K562 (cell line): ENCODE measurements around the gene ZC3H10. TPM values are rescaled to one million over a fixed set of nuclear protein-coding genes. Genes with fewer than 3 reads are reported as not detected.

Experiments used
- CBFA2T2 ChIP-seq: fragments of 450-650 bp; conservative IDR thresholded peaks from 2 replicates; pipeline ENCODE4 v1.6.1; 2017; ENCODE audit warnings: mild to moderate bottlenecking
- CHD7 ChIP-seq: fragments of 200-600 bp; sonication (generic); IDR thresholded peaks from one replicate; pipeline ENCODE4 v1.6.1; 2012; ENCODE audit warnings: mild to moderate bottlenecking, low read depth, low read length, inconsistent platforms
- FOXP1 ChIP-seq: sonication (generic); formaldehyde crosslinking; IDR thresholded peaks from 2 replicates; pipeline ENCODE4 v1.8.0; 2022; ENCODE audit warnings: mild to moderate bottlenecking, missing genetic modification reagents
- POLR2B ChIP-seq: fragments of 450-650 bp; IDR thresholded peaks from 2 replicates; pipeline ENCODE4 v1.6.1; 2018; ENCODE audit warnings: low read depth; ENCODE audit not compliant: partially characterized antibody
- RBBP5 ChIP-seq: fragments of 200-600 bp; sonication (generic); IDR thresholded peaks from 2 replicates; pipeline ENCODE4 v1.6.1; 2012; ENCODE audit warnings: borderline replicate concordance, mild to moderate bottlenecking, low read length, control low read depth, inconsistent platforms; ENCODE audit not compliant: insufficient read depth, poor library complexity, severe bottlenecking
- YBX1 ChIP-seq: fragments of 450-650 bp; IDR thresholded peaks from 2 replicates; pipeline ENCODE4 v1.7.1; 2016; ENCODE audit warnings: mild to moderate bottlenecking
- ZFP91 ChIP-seq: sonication (generic); formaldehyde crosslinking; IDR thresholded peaks from 2 replicates; pipeline ENCODE4 v1.8.0; 2022; ENCODE audit warnings: mild to moderate bottlenecking, missing genetic modification reagents
- ZNF232 ChIP-seq: sonication (generic); formaldehyde crosslinking; IDR thresholded peaks from 2 replicates; pipeline ENCODE4 v1.8.0; 2022; ENCODE audit warnings: mild to moderate bottlenecking, missing genetic modification reagents
- polyA plus RNA-seq, 8 experiments: library from polyadenylated mRNA; depleted of rRNA in 4 of 8; stranded (reverse) in 5 of 8; unstranded in 3 of 8; fragments of >200 nt; fragmentation: Nextera tagmentation in 2 of 8; fragmentation: Illumina TruSeq in 1 of 8; extraction: Ambion mirVana in 2 of 8; extraction: Trizol in 1 of 8; gene quantifications; 2 replicates each; pipeline versions ENCODE4 v1.2.1 to v1.2.3, GENCODE V29; 2011 to 2014; ENCODE audit warnings: inconsistent platforms in 1 of 8, missing spikeins in 1 of 8
- total RNA-seq, 7 experiments: library from RNA; depleted of rRNA in 6 of 7; stranded (reverse); fragments of >200 nt in 6 of 7; fragmentation: Illumina TruSeq in 2 of 7; extraction: Trizol in 2 of 7; gene quantifications; 2 replicates each; pipeline versions ENCODE4 v1.2.1 to v1.2.3, GENCODE V29; 2011 to 2021; ENCODE audit warnings: low replicate concordance in 1 of 7
- TF ChIP-seq, protein P1 (sequence below): IDR thresholded peaks from 3 replicates; pipeline ENCODE4 v1.6.1; 2011; ENCODE audit warnings: borderline replicate concordance, mild to moderate bottlenecking, moderate library complexity; ENCODE audit not compliant: insufficient read length; ENCODE audit errors: extremely low read depth

ZC3H10 gene
- total and polyA plus RNA-seq, 9 of the 15 experiments (the other 6 are each of a cell fraction or from before 2014, with no cell fraction given): 0.31 to 4.1 (median 1.6) TPM

GRCh38 chr12:56157201-56158028 is 39.3 kb downstream of the ZC3H10 start (continued):
- TF ChIP-seq CHD7: peak; percentile 42
- TF ChIP-seq, protein P1, sequence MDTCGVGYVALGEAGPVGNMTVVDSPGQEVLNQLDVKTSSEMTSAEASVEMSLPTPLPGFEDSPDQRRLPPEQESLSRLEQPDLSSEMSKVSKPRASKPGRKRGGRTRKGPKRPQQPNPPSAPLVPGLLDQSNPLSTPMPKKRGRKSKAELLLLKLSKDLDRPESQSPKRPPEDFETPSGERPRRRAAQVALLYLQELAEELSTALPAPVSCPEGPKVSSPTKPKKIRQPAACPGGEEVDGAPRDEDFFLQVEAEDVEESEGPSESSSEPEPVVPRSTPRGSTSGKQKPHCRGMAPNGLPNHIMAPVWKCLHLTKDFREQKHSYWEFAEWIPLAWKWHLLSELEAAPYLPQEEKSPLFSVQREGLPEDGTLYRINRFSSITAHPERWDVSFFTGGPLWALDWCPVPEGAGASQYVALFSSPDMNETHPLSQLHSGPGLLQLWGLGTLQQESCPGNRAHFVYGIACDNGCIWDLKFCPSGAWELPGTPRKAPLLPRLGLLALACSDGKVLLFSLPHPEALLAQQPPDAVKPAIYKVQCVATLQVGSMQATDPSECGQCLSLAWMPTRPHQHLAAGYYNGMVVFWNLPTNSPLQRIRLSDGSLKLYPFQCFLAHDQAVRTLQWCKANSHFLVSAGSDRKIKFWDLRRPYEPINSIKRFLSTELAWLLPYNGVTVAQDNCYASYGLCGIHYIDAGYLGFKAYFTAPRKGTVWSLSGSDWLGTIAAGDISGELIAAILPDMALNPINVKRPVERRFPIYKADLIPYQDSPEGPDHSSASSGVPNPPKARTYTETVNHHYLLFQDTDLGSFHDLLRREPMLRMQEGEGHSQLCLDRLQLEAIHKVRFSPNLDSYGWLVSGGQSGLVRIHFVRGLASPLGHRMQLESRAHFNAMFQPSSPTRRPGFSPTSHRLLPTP: no peak
- TF ChIP-seq ZNF232 (CRISPR knock-in tag): no peak
- TF ChIP-seq FOXP1 (CRISPR knock-in tag): peak; percentile 68; the same call in 1 of the 2 replicates
- no peak for TF ChIP-seq RBBP5
- TF ChIP-seq POLR2B: peak; percentile 41
- no peak for TF ChIP-seq YBX1
- TF ChIP-seq ZFP91 (CRISPR knock-in tag): no peak
- TF ChIP-seq CBFA2T2: no peak
